ENCODE measurements around the gene FXYD5.

GRCh38 chr19:35184884-35185283 lies 30.3 kb downstream of the FXYD5 start:
- TF ChIP-seq CTCF (IDR thresholded peaks at IDR 0.05), result no peak
- TF ChIP-seq POLR2A (IDR thresholded peaks at IDR 0.05), result no peak

Measured in body of pancreas (tissue), 4 donors.